Panc1 (cell line): Measurements from ENCODE around the gene ITGAV.
"Not testable (repeated sequence)": the region's sequence is repeated elsewhere in the genome, so short reads cannot be mapped to it uniquely, and the experiment has no call there.

Source experiments
- POLR2AphosphoS5 ChIP-seq: IDR thresholded peaks from 2 replicates; pipeline ENCODE4 v1.6.1; 2012; ENCODE audit warnings: mild to moderate bottlenecking, low read depth, low read length, moderate library complexity
- TF ChIP-seq, protein P1 (sequence below): fragments of 450-650 bp; IDR thresholded peaks from 2 replicates; pipeline ENCODE4 v1.5.1; 2017; ENCODE audit warnings: mild to moderate bottlenecking

GRCh38 chr2:186568600-186568999 lies 21.3 kb upstream of the ITGAV start:
- TF ChIP-seq, protein P1, sequence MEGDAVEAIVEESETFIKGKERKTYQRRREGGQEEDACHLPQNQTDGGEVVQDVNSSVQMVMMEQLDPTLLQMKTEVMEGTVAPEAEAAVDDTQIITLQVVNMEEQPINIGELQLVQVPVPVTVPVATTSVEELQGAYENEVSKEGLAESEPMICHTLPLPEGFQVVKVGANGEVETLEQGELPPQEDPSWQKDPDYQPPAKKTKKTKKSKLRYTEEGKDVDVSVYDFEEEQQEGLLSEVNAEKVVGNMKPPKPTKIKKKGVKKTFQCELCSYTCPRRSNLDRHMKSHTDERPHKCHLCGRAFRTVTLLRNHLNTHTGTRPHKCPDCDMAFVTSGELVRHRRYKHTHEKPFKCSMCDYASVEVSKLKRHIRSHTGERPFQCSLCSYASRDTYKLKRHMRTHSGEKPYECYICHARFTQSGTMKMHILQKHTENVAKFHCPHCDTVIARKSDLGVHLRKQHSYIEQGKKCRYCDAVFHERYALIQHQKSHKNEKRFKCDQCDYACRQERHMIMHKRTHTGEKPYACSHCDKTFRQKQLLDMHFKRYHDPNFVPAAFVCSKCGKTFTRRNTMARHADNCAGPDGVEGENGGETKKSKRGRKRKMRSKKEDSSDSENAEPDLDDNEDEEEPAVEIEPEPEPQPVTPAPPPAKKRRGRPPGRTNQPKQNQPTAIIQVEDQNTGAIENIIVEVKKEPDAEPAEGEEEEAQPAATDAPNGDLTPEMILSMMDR = not testable (repeated sequence)
- not testable (repeated sequence) for TF ChIP-seq POLR2AphosphoS5
